Activated CD4-positive, alpha-beta T cell treated with anti-CD3 and anti-CD28 coated beads for 24 hours (primary cell): Measurements from ENCODE around the gene IRAK1.
"Not testable (repeated sequence)": the region's sequence is repeated elsewhere in the genome, so short reads cannot be mapped to it uniquely, and the experiment has no call there.

Source experiments
- DNase-seq, 2 donors: peaks; one replicate each; pipeline ENCODE4 v3.0.0-alpha.2; 2020; ENCODE audit warnings: low read depth in 2 of 2

IRAK1 gene

DNA sequence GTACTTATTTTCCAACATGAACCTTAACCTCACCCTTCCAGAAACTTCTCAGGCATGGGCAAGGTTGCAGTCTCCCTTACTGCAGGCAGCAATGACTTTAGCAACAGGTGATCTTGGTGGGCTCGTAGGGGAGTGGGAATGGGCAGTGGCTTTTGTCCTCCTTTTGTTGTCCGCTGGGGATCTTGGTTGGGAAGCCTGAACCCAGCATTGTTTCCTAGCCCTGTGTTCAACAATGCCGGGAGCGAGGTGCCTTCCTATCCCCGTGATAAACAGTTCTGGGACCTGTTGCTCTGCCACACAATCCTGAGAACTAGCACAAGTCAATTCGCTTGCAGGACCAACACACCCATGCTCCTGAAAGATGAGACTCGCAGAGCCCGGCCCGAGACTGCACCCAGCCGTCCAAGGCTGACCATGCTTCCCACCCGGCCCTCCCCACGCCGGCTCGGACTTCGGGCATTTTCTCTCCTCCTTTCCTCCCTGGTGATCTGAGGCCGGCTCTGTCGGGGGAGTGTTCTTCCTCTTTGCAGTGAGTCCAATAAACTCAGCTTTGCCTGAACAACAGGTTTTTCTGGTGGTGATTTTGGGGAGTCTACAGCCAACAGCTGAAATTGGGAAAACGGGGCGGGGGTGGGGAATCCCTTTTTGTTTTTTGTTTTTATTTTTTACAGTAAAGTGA lies 20.2 kb downstream of the IRAK1 start:
- no peak for DNase-seq

DNA sequence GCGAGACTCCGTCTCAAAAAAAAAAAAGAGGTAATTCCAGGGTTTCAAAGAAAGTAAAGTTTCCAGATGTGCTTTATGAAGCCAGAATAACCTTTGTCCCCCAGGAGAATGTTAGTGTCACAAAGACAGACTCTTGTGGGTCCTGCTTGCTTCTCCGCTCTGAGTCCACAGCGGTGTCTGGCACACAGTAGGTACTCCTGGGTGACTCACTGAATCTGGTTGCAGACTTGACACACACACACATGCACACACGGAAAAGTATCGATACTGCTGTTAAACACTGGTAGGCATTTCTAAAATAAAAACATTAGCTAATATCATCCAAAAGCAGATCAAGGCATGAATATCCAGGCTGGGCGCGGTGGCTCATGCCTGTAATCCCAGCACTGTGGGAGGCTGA lies 24.2 kb downstream of the IRAK1 start:
- DNase-seq, result no peak

DNA sequence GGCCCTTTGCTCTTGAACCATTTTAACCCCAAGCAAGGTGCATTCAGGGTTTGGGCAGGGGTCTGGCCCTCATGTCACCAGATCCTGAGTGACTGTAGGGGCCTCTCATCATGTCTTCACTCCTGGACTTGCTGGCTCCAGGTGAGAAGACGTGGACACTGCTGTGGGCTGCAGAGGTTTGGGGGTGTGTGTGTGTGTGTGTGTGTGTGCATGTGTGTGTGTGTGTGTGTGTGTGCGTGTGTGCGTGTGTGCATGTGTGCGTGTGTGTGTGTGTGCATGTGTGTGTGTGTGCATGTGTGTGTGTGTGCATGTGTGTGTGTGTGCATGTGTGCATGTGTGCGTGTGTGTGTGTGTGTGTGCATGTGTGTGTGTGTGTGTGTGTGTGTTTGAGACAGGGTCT lies 25.3 kb downstream of the IRAK1 start:
- not testable (repeated sequence) for DNase-seq

DNA sequence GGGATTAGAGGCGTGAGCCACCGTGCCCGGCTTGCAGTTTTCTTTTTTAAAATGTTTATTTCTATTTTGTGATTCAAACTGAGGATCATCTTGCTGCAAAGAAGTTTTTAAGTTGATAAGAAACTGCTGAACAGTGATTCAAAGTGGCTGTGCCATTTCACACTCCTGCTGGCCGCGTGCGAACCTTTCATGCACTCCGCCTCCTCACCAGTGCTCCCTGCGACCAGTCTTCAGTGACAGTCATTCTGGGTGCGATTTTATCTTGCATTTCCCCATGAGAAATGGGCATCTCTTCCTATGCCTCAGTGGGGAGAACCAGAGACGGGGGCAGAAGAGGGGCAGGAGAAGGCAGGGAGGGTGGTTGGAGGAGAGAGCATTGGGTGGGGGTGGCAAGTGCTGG lies 25.7 kb downstream of the IRAK1 start:
- no peak for DNase-seq

DNA sequence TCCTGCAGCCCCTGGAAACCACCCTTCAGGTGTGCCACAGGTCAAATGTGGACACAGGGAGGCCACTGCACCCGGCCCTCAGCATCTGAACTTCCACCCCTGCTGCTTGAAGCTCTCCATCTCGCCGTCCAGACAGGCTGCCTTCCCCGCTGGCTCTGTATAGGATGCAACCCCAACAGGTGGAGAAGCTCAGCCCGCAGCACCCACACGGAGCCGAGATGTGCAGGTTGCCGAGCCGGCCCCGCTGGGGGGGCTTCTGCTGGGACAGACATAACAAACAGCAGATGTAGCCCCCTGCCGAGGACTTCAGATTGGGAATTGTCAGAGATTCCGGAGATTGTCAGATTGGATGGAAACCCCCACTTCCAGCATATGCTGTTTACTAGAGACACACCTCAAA lies 26.6 kb downstream of the IRAK1 start:
- no peak for DNase-seq

DNA sequence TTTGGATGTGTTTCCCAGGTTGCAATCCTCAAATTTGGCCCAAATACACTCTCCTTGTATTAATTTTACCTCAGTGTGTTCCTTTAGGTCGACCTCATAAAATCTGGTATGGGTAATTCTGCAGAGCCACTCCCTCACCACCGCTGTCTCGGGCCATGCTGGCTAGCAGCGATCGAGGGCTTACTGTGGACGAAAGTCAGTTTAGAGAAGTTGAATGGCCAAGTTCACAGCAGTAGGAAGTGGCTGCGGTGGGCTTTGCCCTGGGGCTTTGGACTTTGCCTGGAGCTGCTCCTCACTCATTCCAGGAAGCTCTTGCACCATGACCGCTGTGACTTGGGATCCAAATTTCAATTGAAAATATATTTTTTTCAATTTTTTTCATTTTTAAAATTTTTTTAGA lies 27.5 kb downstream of the IRAK1 start:
- no peak for DNase-seq

DNA sequence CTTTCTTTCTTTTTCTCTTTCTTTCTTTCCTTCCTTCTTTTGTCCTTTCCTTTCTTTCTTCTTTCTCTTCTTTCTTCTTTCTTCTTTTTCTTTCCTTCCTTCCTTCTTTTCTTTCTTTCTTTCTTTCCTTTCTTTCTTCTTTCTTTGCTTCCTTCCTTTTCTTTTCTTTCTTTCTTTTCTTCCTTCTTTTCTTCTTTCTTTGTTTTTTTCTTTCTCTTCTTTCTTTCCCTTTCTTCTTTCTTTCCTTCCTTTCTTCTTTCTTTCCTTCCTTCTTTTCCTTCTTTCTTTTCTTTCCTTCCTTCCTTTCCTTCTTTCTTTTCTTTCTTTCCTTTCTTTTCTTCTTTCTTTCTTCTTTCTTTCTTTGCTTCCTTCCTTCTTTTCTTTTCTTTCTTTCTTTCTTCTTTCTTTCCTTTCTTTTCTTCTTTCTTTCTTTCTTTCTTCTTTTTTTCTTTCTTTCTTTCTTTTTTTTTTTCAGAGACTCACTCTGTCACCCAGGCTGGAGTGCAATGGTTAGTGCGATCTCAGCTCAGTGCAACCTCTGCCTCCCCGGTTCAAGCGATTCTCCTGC lies 28.6 kb downstream of the IRAK1 start:
- no peak for DNase-seq

DNA sequence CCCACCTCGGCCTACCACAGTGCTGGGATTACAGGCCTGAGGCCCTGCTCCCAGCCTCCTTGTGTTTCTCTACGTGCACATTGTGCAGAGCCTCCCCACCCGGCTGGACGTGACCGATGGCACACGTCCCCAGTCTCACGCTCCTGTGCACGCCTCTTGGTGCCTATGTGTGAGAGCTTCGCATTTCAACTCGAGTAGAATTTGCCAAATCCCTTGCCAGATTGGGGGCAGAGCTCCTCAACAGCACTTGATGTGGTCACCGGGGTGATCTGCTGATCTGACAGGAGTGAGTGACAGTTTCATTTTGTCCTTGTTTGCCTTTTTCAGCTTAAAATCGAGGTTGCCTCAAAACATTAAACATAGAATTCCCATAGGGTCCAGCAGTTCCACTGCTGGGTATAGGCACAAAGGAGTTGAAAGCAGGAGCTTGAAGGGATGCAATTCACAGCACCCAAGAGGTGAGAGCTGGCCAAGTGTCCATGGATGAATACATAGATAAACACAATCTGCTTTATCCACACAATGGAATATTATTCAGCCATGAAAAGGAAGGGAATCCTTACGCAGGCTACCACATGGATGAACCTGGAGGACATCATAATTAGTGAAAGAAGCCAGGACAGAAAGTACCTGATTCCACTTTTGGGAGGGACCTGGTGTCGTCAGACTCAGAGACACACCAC lies 29.6 kb downstream of the IRAK1 start:
- no peak for DNase-seq

DNA sequence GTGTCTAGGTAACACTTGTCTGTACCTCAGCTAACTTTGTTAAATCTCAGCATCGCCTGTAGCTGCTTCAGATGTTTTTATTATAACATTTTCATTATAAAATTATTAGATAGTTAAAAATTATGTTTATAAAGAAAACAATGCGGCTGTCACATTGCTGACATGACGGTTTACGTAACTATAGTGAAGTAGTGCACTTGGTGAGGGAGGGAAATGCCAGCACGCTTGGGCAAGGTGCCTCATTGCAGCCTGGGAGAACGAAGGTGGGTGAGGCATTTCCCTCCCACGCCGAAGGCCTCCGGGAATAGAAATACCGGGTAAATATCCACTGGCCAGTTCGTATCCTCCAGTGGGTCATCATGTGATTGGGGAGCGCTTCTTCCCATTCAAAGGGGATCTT lies 31.2 kb downstream of the IRAK1 start:
- DNase-seq, result no peak

DNA sequence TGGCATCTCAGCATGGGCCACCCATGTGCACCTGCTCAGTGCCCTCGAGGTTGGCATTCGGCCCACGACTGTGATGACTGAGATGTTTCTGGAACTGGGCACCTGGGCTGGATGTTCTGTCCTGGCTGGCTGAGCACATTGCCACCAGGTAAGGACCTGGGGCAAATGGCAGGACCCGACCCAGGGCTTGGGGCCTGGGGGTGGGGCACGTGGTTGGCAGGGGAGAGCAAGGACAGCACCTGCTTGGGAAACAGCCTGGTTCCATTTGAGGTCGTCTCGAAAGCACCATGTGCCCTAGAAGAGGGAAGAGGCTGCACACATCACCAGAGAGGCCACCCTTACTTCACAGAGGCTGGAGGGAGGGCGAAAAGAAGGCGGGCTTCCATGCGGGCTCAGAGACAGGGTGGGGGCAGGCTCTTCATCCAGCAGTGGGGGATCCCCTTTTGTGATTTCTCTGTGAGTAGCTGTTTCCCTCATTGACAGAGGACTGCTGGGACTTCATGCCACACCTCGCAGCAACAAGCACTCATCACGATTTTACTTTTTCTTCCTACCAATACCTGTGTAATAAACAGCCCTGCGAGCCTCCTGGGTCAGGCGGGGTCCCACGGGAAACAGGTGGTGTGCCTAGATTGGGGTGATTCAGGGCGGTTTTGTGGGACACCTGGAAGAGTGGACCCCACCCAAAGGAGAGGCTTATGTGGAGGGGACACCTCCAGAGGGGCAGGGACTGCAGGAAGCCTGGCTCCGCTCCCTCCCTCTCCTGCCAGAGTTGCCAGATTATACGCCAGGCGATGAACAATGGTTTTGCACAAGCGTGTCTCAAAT lies 35.1 kb downstream of the IRAK1 start:
- DNase-seq, result peak in 1 of 2 donors; percentile 30

DNA sequence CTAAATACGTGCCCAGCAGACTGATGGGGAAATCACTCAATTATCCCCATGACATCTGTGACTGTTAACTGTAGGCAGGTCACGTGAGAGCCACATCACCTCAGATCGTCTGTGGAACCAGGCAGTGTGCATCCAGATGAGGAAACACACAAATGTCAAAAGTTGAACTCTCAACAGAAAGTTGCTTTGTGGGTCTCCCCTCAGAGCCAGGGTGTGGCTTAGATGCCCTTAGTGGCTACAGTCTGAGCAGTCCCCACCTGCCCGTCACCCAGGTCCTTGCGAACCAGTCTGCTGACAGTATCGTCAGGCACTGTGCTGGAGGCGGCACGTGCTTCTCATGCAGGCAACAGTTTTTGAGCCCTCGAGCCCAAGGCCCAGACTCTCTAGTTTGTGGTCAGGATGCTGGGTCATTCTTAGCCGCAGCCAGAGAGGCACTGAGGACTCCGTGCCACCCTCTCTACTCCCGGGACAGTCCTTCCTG lies 36.3 kb downstream of the IRAK1 start:
- DNase-seq, result no peak

DNA sequence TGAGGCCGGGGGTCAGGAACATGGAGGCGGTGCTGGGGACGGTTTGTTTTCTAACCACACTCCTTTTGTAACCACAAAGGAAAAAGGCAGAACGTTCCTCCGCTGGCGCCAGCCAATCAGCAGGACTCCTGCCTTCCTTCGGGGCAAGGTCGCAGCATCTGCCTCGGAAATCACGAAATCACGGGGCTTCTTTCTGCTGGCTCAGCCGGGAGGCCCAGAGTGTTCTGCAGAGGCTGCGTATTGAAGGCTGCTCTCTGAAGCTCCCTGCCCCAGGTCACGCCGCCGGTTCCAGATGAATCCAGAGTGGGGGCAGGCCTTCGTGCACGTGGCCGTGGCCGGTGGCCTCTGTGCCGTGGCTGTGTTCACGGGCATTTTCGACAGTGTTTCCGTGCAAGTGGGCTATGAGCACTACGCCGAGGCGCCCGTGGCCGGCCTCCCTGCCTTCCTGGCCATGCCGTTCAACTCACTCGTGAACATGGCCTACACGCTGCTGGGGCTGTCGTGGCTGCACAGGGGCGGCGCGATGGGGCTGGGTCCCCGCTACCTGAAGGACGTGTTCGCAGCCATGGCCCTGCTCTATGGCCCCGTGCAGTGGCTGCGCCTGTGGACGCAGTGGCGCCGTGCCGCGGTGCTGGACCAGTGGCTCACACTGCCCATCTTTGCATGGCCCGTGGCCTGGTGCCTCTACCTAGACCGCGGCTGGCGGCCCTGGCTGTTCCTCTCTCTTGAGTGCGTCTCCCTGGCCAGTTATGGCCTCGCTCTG lies 37.8 kb downstream of the IRAK1 start:
- peak in 1 of 2 donors; percentile 53 for DNase-seq

DNA sequence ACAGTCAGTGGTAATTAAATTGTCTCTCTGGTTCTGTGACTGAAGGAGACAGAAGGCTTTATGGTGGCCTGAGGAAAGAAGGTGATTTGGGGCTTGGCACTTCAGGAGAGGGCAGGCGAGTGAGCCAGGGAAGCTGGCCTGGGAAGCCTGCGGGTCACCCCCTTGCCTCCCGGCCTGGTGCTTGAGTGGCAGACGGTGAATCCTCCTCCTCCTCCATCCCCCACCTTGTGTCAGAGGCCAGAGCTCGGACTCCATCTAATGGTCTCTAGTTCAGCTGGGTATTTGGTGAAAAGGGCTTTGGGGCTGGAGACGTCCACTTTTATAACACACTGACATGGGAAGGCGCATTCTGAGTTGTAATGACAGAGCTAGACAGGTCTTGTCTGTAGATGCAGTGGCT lies 38.5 kb downstream of the IRAK1 start:
- no peak for DNase-seq

DNA sequence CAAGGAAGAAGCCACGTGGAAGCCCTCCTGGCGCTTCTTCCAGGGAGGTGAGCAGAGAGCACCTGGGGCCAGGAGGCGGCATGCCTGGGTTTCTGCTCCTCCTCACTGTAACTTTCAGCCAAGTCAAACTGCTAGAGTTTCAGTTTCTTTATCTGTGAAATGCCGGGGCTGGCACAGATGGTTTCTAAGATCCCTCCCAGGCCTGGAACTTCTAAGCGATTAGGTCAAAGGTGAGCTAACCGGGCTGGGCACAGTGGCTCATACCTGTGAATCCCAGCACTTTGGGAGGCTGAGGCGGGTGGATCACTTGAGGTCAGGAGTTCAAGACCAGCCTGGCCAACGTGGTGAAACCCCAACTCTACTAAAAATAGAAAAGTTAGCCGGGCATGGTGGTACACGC lies 39.3 kb downstream of the IRAK1 start:
- not testable (repeated sequence) for DNase-seq

DNA sequence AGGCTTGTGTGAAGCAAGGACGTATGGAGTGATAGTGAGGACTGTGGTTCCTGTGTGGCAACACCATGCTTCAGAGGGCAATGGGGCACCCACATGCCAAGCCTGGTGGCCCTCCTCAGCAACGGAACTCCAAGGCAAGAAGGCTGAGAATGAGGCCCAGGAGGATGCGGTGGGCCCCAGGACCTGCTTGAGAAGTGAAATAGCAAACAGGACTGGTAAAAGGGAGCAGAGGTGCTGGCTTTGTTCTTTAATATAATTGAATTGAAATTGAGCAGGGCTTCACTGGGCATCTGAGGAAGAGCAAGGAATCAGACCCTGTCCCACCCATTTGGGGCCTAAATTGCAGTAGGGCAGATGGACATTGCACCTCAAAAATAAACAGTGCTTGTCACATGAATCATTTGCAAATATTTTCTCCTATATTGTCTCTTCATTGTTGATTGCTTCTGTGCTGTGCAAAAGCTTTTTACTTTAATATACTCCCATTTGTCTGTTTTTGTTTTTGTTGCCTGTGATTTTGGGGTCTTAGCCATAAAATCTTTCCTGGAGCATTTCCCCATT lies 44.9 kb downstream of the IRAK1 start:
- no peak for DNase-seq

DNA sequence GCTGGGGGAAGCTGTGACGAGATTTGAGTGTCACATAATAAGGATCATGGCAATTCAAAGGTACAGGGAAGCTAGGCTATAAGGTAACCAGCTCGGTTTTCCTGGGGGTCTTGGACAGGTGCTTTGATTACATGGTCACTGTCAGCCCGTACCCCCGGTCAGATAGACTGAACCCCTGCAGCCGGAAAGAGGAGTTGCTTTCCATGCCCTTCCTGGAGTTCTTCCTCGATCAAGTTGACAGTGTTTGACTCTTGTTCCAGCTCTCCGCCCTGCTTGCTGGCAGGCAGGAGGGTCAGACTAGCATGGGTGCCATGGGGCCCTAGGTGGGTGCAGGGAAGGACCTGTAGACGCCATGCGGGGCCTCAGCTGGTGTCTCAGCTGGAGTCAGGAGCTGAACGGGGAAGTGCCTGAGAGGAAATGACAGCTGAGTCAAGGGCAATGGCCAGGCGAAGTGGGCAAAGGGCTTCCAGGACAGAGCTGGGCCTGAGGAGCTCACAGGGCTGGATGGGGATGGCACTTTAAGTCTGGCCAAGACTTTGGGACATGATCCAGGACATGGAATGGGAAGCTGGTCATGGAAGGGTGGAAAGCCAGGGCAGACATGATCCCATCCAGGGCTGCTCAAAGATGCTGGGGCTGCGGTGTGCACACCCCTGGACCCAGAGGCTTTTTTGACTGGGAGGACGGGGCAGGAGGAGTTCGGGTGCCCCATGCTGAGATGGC lies 45.5 kb downstream of the IRAK1 start:
- no peak for DNase-seq

DNA sequence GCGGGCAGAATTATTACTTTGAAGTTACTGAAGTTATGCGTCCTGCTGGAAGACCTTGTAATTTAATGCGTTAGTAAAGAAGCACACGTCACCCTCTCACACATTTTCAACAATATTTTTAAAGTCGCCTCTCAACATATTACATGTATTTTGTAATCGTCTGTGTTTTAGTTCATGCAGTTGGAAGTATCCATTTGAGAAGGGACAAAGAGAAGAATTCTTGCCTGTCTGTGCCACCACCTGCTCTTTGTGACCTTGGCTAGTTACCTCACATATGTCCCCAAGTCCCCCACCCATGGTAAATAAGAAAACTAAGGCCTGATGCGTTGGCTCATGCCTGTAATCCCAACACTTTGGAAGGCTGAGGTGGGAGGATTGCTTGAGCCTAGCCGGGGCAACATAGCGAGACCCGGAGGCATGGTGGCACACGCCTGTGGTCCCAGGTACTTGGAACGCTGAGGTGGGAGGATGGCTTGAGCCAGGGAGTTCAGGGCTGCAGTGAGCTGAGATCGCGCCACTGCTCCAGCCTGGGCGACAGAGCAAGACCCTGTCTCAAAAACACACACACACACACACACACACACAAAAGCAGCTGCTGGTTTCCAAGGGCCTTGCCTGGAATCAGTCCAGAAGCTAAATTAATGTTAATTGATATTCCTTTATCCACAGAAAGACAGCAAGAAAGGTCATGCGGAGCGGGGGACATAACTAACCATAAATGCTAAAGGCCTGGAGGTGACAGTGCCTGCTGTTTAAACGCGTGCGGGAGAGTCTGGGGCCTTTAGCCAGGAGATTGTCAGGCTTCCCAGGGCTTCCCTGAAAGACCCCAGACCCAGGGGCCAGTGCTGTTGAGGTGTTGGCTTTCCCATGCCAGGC lies 46.3 kb downstream of the IRAK1 start:
- DNase-seq, result no peak

DNA sequence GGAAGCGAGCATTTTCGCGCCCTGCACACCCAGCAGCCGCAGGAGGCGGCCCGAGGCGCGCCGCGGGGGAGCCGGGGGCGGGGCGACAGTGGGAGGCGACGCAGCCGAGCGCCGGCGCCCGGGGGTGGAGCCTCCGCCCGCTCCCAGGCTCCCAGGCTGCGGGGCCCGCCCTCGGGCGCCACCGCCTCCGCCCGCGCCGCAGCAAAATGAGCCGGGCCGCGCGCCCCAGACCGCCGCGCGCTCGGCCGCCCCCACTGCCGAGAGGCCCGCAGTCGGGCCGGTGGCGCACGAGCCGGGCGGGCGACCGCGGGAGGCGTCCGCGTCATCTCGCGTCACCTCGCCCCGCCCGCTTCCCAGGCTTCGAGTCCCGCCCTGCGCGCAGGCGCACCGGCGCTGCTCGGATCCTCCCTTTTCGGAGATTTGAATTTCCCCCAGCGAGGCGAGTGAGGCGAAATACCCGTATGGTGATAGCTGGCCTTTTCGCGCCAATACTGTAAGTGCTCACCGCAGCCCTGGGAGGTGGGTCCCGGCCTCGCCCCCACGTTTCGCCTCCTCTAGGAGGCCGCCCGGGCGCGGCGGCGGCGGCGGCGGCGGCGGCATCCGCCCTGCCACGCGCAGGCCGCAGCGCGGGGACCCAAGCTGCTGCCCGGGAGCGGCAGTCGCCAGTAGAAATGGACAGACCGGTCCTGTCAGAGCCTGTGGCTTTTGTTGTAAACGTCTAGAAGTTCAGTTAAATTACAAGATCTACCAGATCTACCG lies 47.2 kb downstream of the IRAK1 start, which contains the start of gene TMEM187:
TSS of gene TMEM187 (plus strand) at position 387 of the 759 bp plus-strand sequence. CDS start 9,309 bp downstream, outside the sequence.
- DNase-seq, result peak; percentile 77 to 83
